ENCODE data around the gene OR1F1. TPM values are rescaled to one million over a fixed set of nuclear protein-coding genes. Genes with fewer than 3 reads are reported as not detected.

The OR1F1 gene
- total and polyA plus RNA-seq, 2 donors (not counting 1 experiment from before 2014, with no cell fraction given), result not detected

DNA sequence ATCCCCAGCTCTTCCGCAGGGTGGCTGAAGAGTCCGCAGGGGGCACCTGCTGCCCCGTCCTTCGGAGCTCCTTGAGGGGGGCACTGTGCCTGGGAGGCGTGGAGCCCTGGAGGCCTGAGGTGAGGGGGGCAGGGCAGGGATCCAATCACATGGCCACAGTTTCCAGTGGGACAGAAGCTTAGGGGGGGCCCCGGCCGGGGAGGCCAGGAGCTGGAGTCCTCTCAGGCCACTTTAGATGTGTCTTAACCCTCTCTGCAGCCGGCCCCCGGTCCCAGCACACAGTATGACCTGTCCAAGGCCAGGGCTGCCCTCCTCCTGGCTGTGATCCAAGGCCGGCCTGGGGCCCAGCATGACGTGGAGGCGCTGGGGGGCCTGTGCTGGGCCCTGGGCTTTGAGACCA lies 42.3 kb upstream of the OR1F1 start:
- Histone ChIP-seq H3K4me3 (ENCODE audit: control extremely low read depth in 1 of 5, extremely low read depth in 1 of 5, insufficient read depth in 1 of 5, low read depth in 2 of 5, low read length in 4 of 5) (no peak overlapping the region), H3K4me1 (ENCODE audit: control insufficient read depth in 2 of 2, insufficient read depth in 2 of 2, low read length in 2 of 2) (peaks cover 11 to 15% of the 10 kb centered on the region in 2 donors), H3K27me3 (replicated peaks in 1 of 4; ENCODE audit: control extremely low read depth in 1 of 4, control insufficient read depth in 3 of 4, insufficient read depth in 4 of 4, low read length in 3 of 4) (no peaks in the 10 kb centered on the region), H3K36me3 (replicated peaks in 1 of 2; ENCODE audit: control extremely low read depth in 1 of 2, control insufficient read depth in 1 of 2, extremely low read depth in 1 of 2, insufficient read depth in 2 of 2, low read length in 1 of 2) (peaks cover 0 to 20% of the 10 kb centered on the region in 2 experiments), H3K79me2 (ENCODE audit: control insufficient read depth, insufficient read depth, low read length) (peaks cover 4% of the 10 kb centered on the region), H3K27ac (ENCODE audit: low read length in 2 of 2) (no peak overlapping the region), H3K9me3 (ENCODE audit: control extremely low read depth in 1 of 3, control insufficient read depth in 2 of 3, insufficient read depth in 1 of 3, low read length in 2 of 3) (no peaks in the 10 kb centered on the region), H3K9ac (ENCODE audit: low read length) (no peak overlapping the region), H2AFZ (ENCODE audit: insufficient read depth, low read depth, low read length, poor library complexity, severe bottlenecking) (no peak overlapping the region), H4K20me1 (ENCODE audit: control insufficient read depth, insufficient read depth, low read length, poor library complexity, severe bottlenecking) (no peaks in the 10 kb centered on the region), H3K4me2 (replicated peaks; ENCODE audit: low read depth, low read length, poor library complexity, severe bottlenecking) (no peak overlapping the region)
- TF ChIP-seq CTCF (IDR thresholded peaks at IDR 0.05) (no peak), EZH2 (IDR thresholded peaks at IDR 0.05; ENCODE audit: borderline replicate concordance, insufficient read depth, low read depth, low read length, poor library complexity, severe bottlenecking) (no peak)
- ChIA-PET POLR2A (interaction anchor here (1.9 kb wide), 1 partner anchor 11 kb away, joined by 5 read pairs; the partner anchor contains the start of gene ZNF213), CTCF (interaction anchor here (3.2 kb wide), 1 partner anchor 12 kb away, joined by 17 read pairs; the partner anchor contains the start of gene ZNF213)
- Mint-ChIP-seq H3K9me3 (ENCODE audit: insufficient read depth) (no peaks in the 10 kb centered on the region), H3K4me1 (peaks cover 13% of the 10 kb centered on the region), H3K27me3 (no peaks in the 10 kb centered on the region), H3K4me3 (no peak overlapping the region), H3K27ac (no peak overlapping the region)
- no peak for DNase-seq
- intact Hi-C loops (cut with micrococcal nuclease), result no loop called here
- WGBS (ENCODE audit: insufficient coverage), result 87% methylated on average over 12 of the region's 12 CpGs
- no peak for ATAC-seq (ENCODE audit: low read depth)

GRCh38 chr16:3147046-3147756 lies 40.8 kb upstream of the OR1F1 start:
- Mint-ChIP-seq H3K27me3 (no peaks in the 10 kb centered on the region), H3K4me3 (no peak overlapping the region), H3K27ac (no peak overlapping the region), H3K9me3 (ENCODE audit: insufficient read depth) (no peaks in the 10 kb centered on the region), H3K4me1 (peaks cover 21% of the 10 kb centered on the region)
- no peak for TF ChIP-seq EZH2 (IDR thresholded peaks at IDR 0.05; ENCODE audit: borderline replicate concordance, insufficient read depth, low read depth, low read length, poor library complexity, severe bottlenecking)
- TF ChIP-seq CTCF (IDR thresholded peaks at IDR 0.05), result no peak
- DNase-seq (no peak), ATAC-seq (ENCODE audit: low read depth) (no peak)
- no peak overlapping the region for H3K4me2 ChIP-seq (replicated peaks; ENCODE audit: low read depth, low read length, poor library complexity, severe bottlenecking)
- peaks cover 18 to 29% of the 10 kb centered on the region in 2 donors for H3K4me1 ChIP-seq (ENCODE audit: control insufficient read depth in 2 of 2, insufficient read depth in 2 of 2, low read length in 2 of 2)
- H4K20me1 ChIP-seq (ENCODE audit: control insufficient read depth, insufficient read depth, low read length, poor library complexity, severe bottlenecking), result no peaks in the 10 kb centered on the region
- H3K79me2 ChIP-seq (ENCODE audit: control insufficient read depth, insufficient read depth, low read length), result peaks cover 3% of the 10 kb centered on the region
- ChIA-PET CTCF (interaction anchor here (0.8 to 5.2 kb wide), 7 partner anchors 13 to 119 kb away, joined by 3 to 42 read pairs (median 4); partner anchors contain the start of gene ZNF213), POLR2A (interaction anchor here (0.7 to 3.8 kb wide), 4 partner anchors 11 to 33 kb away, joined by 5 to 31 read pairs (median 7); partner anchors contain the start of gene ZNF213)
- intact Hi-C loops (cut with micrococcal nuclease), result no loop called here
- H3K9me3 ChIP-seq (ENCODE audit: control extremely low read depth in 1 of 3, control insufficient read depth in 2 of 3, insufficient read depth in 1 of 3, low read length in 2 of 3), result peaks cover 0 to 3% (median 0%) of the 10 kb centered on the region in 3 donors
- H3K36me3 ChIP-seq (replicated peaks in 1 of 2; ENCODE audit: control extremely low read depth in 1 of 2, control insufficient read depth in 1 of 2, extremely low read depth in 1 of 2, insufficient read depth in 2 of 2, low read length in 1 of 2), result peaks cover 0 to 8% of the 10 kb centered on the region in 2 experiments
- H3K4me3 ChIP-seq (ENCODE audit: control extremely low read depth in 1 of 5, extremely low read depth in 1 of 5, insufficient read depth in 1 of 5, low read depth in 2 of 5, low read length in 4 of 5), result no peak overlapping the region
- H3K27ac ChIP-seq (ENCODE audit: low read length in 2 of 2), result no peak overlapping the region
- whole genome bisulfite sequencing (ENCODE audit: insufficient coverage), result 94% methylated on average over 16 of the region's 16 CpGs
- no peak overlapping the region for H3K9ac ChIP-seq (ENCODE audit: low read length)
- no peaks in the 10 kb centered on the region for H3K27me3 ChIP-seq (replicated peaks in 1 of 4; ENCODE audit: control extremely low read depth in 1 of 4, control insufficient read depth in 3 of 4, insufficient read depth in 4 of 4, low read length in 3 of 4)
- H2AFZ ChIP-seq (ENCODE audit: insufficient read depth, low read depth, low read length, poor library complexity, severe bottlenecking), result no peak overlapping the region
